GM19238 (cell line): Measurements from ENCODE around the gene KIF2A.
A peak's percentile ranks its signal among the peaks of the same experiment; 100 is the strongest.

Experiments used
- DNase-seq: peaks from one replicate; pipeline ENCODE4 v3.0.0; 2011; ENCODE audit warnings: low spot score; ENCODE audit not compliant: insufficient read length

The KIF2A gene

GRCh38 chr5:62305715-62306322 is at the start of gene KIF2A:
Gene KIF2A (plus strand): TSS chr5:62306206. CDS start chr5:62306473, 267 bp downstream.
- DNase-seq, result peak; percentile 93

GRCh38 chr5:62257020-62257367 is 49.0 kb upstream of the KIF2A start:
- DNase-seq, result no peak

- DNase-seq, result no peak
These were observed 47.4 kb upstream of the KIF2A start for GRCh38 chr5:62258654-62259053.

- DNase-seq, result no peak
These were observed 46.2 kb upstream of the KIF2A start for GRCh38 chr5:62259699-62260250.

- DNase-seq, result no peak
These were observed 45.5 kb upstream of the KIF2A start for GRCh38 chr5:62260513-62260912.

- no peak for DNase-seq
These were observed 42.6 kb upstream of the KIF2A start for GRCh38 chr5:62263401-62263800.

GRCh38 chr5:62265648-62266112 is 40.3 kb upstream of the KIF2A start:
- DNase-seq, result no peak

GRCh38 chr5:62266573-62266972 is 39.4 kb upstream of the KIF2A start:
- DNase-seq, result no peak

GRCh38 chr5:62268234-62268633 is 37.8 kb upstream of the KIF2A start:
- no peak for DNase-seq

- DNase-seq, result no peak
These were observed 37.2 kb upstream of the KIF2A start for GRCh38 chr5:62268792-62269191.

GRCh38 chr5:62271370-62271769 is 34.6 kb upstream of the KIF2A start:
- no peak for DNase-seq

GRCh38 chr5:62271870-62272269 is 34.1 kb upstream of the KIF2A start:
- DNase-seq, result no peak

- DNase-seq, result no peak
These were observed 32.3 kb upstream of the KIF2A start for GRCh38 chr5:62273687-62274086.

GRCh38 chr5:62275581-62275980 is 30.4 kb upstream of the KIF2A start:
- DNase-seq, result no peak

- no peak for DNase-seq
These were observed 24.6 kb upstream of the KIF2A start for GRCh38 chr5:62281411-62281810.

GRCh38 chr5:62282064-62282463 is 23.9 kb upstream of the KIF2A start:
- no peak for DNase-seq

- no peak for DNase-seq
These were observed 23.0 kb upstream of the KIF2A start for GRCh38 chr5:62283005-62283404.

GRCh38 chr5:62283861-62284260 is 22.1 kb upstream of the KIF2A start:
- no peak for DNase-seq

GRCh38 chr5:62284946-62285891 is 20.8 kb upstream of the KIF2A start:
- no peak for DNase-seq

GRCh38 chr5:62286834-62287233 is 19.2 kb upstream of the KIF2A start:
- no peak for DNase-seq

- DNase-seq, result no peak
These were observed 18.8 kb upstream of the KIF2A start for GRCh38 chr5:62287237-62287636.

- no peak for DNase-seq
These were observed 17.9 kb upstream of the KIF2A start for GRCh38 chr5:62288118-62288517.
